Ishikawa (cell line): ENCODE data around the gene FAM171A2.

Experiments used
- CEBPB ChIP-seq: IDR thresholded peaks from 2 replicates; pipeline ENCODE4 v1.6.1; 2012
- EP300 ChIP-seq: IDR thresholded peaks from 2 replicates; pipeline ENCODE4 v1.6.1; 2012; ENCODE audit warnings: borderline replicate concordance
- FOXM1 ChIP-seq: IDR thresholded peaks from 2 replicates; pipeline ENCODE4 v1.6.1; 2012; ENCODE audit warnings: low read depth, borderline replicate concordance
- RAD21 ChIP-seq: IDR thresholded peaks from 2 replicates; pipeline ENCODE4 v1.6.1; 2012; ENCODE audit warnings: low read depth
- TAF1 ChIP-seq: IDR thresholded peaks from 2 replicates; pipeline ENCODE4 v1.6.1; 2012; ENCODE audit warnings: low read depth, mild to moderate bottlenecking
- TCF12 ChIP-seq: IDR thresholded peaks from 2 replicates; pipeline ENCODE4 v1.6.1; 2012; ENCODE audit warnings: low read depth
- TEAD4 ChIP-seq: IDR thresholded peaks from 2 replicates; pipeline ENCODE4 v1.6.1; 2012
- YY1 ChIP-seq: IDR thresholded peaks from 2 replicates; pipeline ENCODE4 v1.6.1; 2012; ENCODE audit warnings: low read depth
- TF ChIP-seq, protein P1 (sequence below): IDR thresholded peaks from 2 replicates; pipeline ENCODE4 v1.6.1; 2012
- TF ChIP-seq, protein P2 (sequence below): IDR thresholded peaks from 2 replicates; pipeline ENCODE4 v1.6.1; 2012; ENCODE audit warnings: low read depth, mild to moderate bottlenecking

DNA sequence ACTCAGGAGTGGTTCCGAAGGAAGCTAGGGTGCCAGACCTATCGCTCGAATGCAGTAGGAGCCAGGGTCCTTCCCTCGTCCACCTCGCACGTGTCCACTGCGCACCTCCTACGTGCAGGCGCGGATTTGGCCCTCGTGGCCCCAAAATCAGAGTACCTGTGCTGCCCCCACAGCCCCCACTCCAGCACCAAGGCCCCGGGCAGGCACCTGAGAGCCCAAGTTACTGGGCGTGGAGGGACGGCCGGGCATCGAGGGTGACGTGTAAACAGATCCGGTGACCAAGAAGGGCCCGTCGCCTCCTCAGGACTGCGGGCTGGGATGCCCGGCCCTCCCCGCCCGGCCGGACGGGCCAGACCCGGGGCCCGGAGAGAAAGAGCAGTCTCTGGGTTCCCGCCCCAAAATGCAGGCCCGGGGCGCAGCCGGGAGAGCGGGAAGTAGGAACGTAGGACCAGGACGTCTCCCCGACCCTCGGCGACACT, 39.5 kb downstream of the FAM171A2 start:
- TF ChIP-seq, protein P1, sequence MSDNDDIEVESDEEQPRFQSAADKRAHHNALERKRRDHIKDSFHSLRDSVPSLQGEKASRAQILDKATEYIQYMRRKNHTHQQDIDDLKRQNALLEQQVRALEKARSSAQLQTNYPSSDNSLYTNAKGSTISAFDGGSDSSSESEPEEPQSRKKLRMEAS: peak; percentile 85
- TF ChIP-seq RAD21 (no peak), CEBPB (no peak), TAF1 (no peak), TEAD4 (no peak), FOXM1 (no peak), YY1 (no peak), EP300 (no peak), TCF12 (no peak)
- TF ChIP-seq, protein P2, sequence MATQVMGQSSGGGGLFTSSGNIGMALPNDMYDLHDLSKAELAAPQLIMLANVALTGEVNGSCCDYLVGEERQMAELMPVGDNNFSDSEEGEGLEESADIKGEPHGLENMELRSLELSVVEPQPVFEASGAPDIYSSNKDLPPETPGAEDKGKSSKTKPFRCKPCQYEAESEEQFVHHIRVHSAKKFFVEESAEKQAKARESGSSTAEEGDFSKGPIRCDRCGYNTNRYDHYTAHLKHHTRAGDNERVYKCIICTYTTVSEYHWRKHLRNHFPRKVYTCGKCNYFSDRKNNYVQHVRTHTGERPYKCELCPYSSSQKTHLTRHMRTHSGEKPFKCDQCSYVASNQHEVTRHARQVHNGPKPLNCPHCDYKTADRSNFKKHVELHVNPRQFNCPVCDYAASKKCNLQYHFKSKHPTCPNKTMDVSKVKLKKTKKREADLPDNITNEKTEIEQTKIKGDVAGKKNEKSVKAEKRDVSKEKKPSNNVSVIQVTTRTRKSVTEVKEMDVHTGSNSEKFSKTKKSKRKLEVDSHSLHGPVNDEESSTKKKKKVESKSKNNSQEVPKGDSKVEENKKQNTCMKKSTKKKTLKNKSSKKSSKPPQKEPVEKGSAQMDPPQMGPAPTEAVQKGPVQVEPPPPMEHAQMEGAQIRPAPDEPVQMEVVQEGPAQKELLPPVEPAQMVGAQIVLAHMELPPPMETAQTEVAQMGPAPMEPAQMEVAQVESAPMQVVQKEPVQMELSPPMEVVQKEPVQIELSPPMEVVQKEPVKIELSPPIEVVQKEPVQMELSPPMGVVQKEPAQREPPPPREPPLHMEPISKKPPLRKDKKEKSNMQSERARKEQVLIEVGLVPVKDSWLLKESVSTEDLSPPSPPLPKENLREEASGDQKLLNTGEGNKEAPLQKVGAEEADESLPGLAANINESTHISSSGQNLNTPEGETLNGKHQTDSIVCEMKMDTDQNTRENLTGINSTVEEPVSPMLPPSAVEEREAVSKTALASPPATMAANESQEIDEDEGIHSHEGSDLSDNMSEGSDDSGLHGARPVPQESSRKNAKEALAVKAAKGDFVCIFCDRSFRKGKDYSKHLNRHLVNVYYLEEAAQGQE: no peak
